ENCODE measurements around the gene SEMA6A. TPM values are rescaled to one million over a fixed set of nuclear protein-coding genes. Genes with fewer than 3 reads are reported as not detected.

Gene SEMA6A
- total and polyA plus RNA-seq, 9 of the 15 experiments (the other 6 are each of a cell fraction or from before 2014, with no cell fraction given), result 0.04 to 0.42 (median 0.18) TPM; not detected in 5

- H4K20me1 ChIP-seq (replicated peaks; ENCODE audit: control insufficient read depth, insufficient read depth, low read length), result no peaks in the 10 kb centered on the region
- no peaks in the 10 kb centered on the region for H3K27me3 ChIP-seq (ENCODE audit: control insufficient read depth in 2 of 2, insufficient read depth in 2 of 2, low read length in 2 of 2)
- H3K4me1 ChIP-seq (replicated peaks in 1 of 2; ENCODE audit: control insufficient read depth in 2 of 2, insufficient read depth in 2 of 2, low read length in 2 of 2), result no peaks in the 10 kb centered on the region
- H3K4me2 ChIP-seq (ENCODE audit: insufficient read depth, low read length), result no peak overlapping the region
- H3K79me2 ChIP-seq (ENCODE audit: control insufficient read depth, insufficient read depth, low read length), result no peaks in the 10 kb centered on the region
- no TSS peak for BruUV-seq (replicated peaks)
- no peak for DNase-seq (ENCODE audit: extremely low read depth in 1 of 4, low spot score in 3 of 4)
- TF ChIP-seq FUS (optimal IDR thresholded peaks at IDR 0.05; ENCODE audit: low read depth, low read length) (no peak), RBM25 (IDR thresholded peaks at IDR 0.05; ENCODE audit: low read depth, low read length, severe bottlenecking) (peak; percentile 80), BCOR (IDR thresholded peaks at IDR 0.05) (0 out of 2 replicates have a peak, but pooled peaks have one; percentile 17), ZFP36 (IDR thresholded peaks at IDR 0.05; ENCODE audit: low read depth, low read length, partially characterized antibody) (peak; percentile 72)
- no peaks in the 10 kb centered on the region for H3K36me3 ChIP-seq (ENCODE audit: control insufficient read depth, insufficient read depth, low read length)
- no peak for FAIRE-seq
- H3K27ac ChIP-seq (ENCODE audit: extremely low read depth, low read depth, low read length), result no peak overlapping the region
- ChIA-PET POLR2A (interaction anchor here (0.7 kb wide), 1 partner anchor 47 kb away, joined by 3 read pairs; no protein-coding TSS in a partner anchor), CTCF (ENCODE audit: low intra/inter-chr PET ratio) (no interaction called here)
- no peak for ATAC-seq
- intact Hi-C loops (cut with micrococcal nuclease) (no loop called here), in situ Hi-C loops (cut with MboI) (no loop called here)
- no peak overlapping the region for H3K9ac ChIP-seq (ENCODE audit: insufficient read depth in 1 of 2, low read depth in 2 of 2, low read length in 2 of 2)
- no peak overlapping the region for H3K4me3 ChIP-seq
- H3K9me1 ChIP-seq (ENCODE audit: control insufficient read depth, insufficient read depth, low read length), result no peaks in the 10 kb centered on the region
- H3K9me3 ChIP-seq (replicated peaks; ENCODE audit: control insufficient read depth, insufficient read depth, low read depth, low read length), result no peaks in the 10 kb centered on the region
- H2AFZ ChIP-seq (ENCODE audit: low read depth, low read length), result no peak overlapping the region
- 10% methylated on average over 7 of the region's 7 CpGs for WGBS (ENCODE audit: insufficient coverage, low coverage, missing lambda C conversion rate)
These were observed 168.1 kb downstream of the SEMA6A start for GRCh38 chr5:116406306-116407041.

GRCh38 chr5:116404792-116405191, 169.8 kb downstream of the SEMA6A start:
- 0% methylated on average over 3 of the region's 3 CpGs for WGBS (ENCODE audit: insufficient coverage, low coverage, missing lambda C conversion rate)
- DNase-seq (ENCODE audit: extremely low read depth in 1 of 4, low spot score in 3 of 4) (no peak), ATAC-seq (no peak), FAIRE-seq (no peak)
- Histone ChIP-seq H2AFZ (ENCODE audit: low read depth, low read length) (no peak overlapping the region), H3K27ac (ENCODE audit: extremely low read depth, low read depth, low read length) (no peak overlapping the region), H3K4me2 (ENCODE audit: insufficient read depth, low read length) (no peak overlapping the region), H3K9me3 (replicated peaks; ENCODE audit: control insufficient read depth, insufficient read depth, low read depth, low read length) (no peaks in the 10 kb centered on the region), H3K36me3 (ENCODE audit: control insufficient read depth, insufficient read depth, low read length) (no peaks in the 10 kb centered on the region), H3K9ac (ENCODE audit: insufficient read depth in 1 of 2, low read depth in 2 of 2, low read length in 2 of 2) (no peak overlapping the region), H3K79me2 (ENCODE audit: control insufficient read depth, insufficient read depth, low read length) (no peaks in the 10 kb centered on the region), H3K27me3 (ENCODE audit: control insufficient read depth in 2 of 2, insufficient read depth in 2 of 2, low read length in 2 of 2) (no peaks in the 10 kb centered on the region), H4K20me1 (replicated peaks; ENCODE audit: control insufficient read depth, insufficient read depth, low read length) (no peaks in the 10 kb centered on the region), H3K4me1 (replicated peaks in 1 of 2; ENCODE audit: control insufficient read depth in 2 of 2, insufficient read depth in 2 of 2, low read length in 2 of 2) (no peaks in the 10 kb centered on the region), H3K4me3 (no peak overlapping the region), H3K9me1 (ENCODE audit: control insufficient read depth, insufficient read depth, low read length) (no peaks in the 10 kb centered on the region)
- intact Hi-C loops (cut with micrococcal nuclease) (no loop called here), in situ Hi-C loops (cut with MboI) (no loop called here)
- ChIA-PET CTCF (ENCODE audit: low intra/inter-chr PET ratio) (no interaction called here), POLR2A (no interaction called here)
- no TSS peak for BruUV-seq (replicated peaks)
- TF ChIP-seq ATF6 (CRISPR knock-in tag; IDR thresholded peaks at IDR 0.05) (no peak), MIER1 (IDR thresholded peaks at IDR 0.05; ENCODE audit: low read depth) (no peak), ZBTB12 (CRISPR knock-in tag; IDR thresholded peaks at IDR 0.05) (no peak)

Measured in K562 (cell line).